Activated CD8-positive, alpha-beta memory T cell treated with anti-CD3 and anti-CD28 coated beads for 36 hours (primary cell): ENCODE measurements around the gene CERKL. TPM values are rescaled to one million over a fixed set of nuclear protein-coding genes. Genes with fewer than 3 reads are reported as not detected.

ENCODE experiments used
- CTCF ChIA-PET: fragments of 350-600 bp; sonication (Branson Sonifier 250); formaldehyde crosslinking; loops from one replicate; lab custom pipeline; 2021; ENCODE audit warnings: antibody characterized with exemption; lab: Charles Lee
- POLR2A ChIA-PET: fragments of 350-600 bp; sonication (Branson Sonifier 250); formaldehyde crosslinking; loops from one replicate; lab custom pipeline; 2021; ENCODE audit warnings: antibody characterized with exemption; lab: Charles Lee
- total RNA-seq, 2 experiments: library from RNA; stranded (reverse); gene quantifications; one replicate each; pipeline ENCODE4 v1.2.3, GENCODE V29; 2021

Gene CERKL
- total RNA-seq, 2 experiments from 2014 or later = not detected

DNA sequence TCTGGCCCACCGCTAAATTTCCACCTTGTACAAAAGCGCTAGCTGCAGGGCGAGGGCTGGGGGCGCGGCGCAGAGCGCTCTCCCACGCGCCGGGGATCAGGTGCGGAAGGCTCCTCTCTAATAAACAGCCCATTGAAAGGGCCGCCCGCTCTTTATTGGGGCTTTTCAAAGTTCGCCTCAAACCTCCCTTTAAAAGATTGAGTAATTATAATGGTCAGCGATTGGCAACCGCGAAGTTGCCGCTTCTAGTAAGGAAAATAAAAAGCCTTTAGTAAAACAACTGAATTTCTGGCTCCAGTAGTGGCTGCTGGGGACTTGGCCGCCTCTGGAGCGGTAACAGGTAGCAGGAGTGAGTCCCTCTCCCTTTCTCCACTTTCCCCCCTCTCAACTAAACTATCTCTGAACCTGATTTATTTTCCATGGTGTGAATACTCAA lies 22.7 kb upstream of the CERKL start:
- CTCF ChIA-PET = no interaction called here
- POLR2A ChIA-PET = no interaction called here

DNA sequence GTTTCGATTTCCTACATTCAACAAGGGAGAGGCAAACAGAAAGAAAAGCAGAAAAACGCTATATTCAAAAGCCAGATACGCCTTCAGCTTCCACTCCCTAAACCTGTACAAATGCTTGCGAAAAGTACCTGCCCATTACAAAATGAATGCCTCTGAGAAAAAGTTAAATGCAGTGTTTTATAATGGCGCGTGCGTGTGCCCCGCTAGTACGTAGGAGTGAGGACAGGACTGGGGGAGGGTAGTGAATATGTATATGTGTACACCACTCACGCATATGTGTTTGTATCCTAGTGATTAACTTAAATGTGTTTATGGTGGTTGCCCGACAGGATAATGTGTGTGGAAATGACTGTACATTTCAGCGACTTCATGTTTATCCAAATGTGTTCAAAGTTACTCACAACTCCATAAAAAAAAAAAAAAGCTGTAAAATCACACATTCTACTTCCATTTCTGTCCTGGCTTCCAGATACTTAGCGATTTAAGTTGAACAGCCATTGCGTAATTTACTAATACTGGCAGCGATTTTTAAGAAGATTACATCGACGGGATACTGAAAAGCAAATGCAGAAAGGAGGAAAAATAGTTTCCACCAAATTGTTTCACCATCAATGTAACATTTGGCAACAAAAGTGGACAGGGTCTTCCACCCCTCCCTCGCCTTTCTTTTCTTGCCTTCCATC lies 22.1 kb upstream of the CERKL start:
- ChIA-PET CTCF (interaction anchor here (1.0 kb wide), 1 partner anchor 14 kb away, joined by 3 read pairs; no protein-coding TSS in a partner anchor), POLR2A (no interaction called here)

DNA sequence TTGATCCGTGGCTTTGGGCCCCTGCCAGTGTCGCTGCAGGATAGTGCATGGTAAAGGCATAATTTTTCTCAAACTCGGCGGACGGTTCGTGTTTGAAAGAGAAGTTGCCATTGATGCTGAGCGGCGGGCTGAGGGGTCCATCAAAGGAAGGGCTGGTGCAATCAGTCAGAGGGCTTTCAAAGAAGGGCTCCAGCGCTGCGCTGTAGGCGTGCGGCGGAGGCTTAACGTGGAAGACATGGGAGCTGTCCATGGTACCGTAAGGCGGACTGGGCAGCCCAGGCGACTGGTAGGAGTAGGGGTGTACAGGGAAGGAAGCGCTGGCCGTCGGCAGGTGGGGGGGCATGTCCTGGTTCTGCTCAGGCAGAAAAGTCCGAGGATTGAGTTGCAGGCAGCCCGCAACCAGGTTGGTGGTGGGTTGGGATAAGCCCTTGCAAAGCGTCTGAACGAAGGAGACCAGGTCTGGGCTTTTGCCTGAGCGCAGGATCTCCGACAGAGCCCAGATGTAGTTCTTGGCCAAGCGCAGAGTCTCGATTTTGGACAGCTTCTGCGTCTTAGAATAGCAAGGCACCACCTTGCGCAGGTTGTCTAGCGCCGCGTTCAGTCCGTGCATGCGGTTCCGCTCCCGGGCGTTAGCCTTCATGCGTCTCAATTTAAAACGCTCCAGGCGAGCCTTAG lies 21.1 kb upstream of the CERKL start:
- CTCF ChIA-PET = interaction anchor here (1.0 to 1.4 kb wide), 2 partner anchors 15 to 21 kb away, joined by 3 to 4 read pairs; partner anchors contain the start of gene CERKL
- POLR2A ChIA-PET = no interaction called here

DNA sequence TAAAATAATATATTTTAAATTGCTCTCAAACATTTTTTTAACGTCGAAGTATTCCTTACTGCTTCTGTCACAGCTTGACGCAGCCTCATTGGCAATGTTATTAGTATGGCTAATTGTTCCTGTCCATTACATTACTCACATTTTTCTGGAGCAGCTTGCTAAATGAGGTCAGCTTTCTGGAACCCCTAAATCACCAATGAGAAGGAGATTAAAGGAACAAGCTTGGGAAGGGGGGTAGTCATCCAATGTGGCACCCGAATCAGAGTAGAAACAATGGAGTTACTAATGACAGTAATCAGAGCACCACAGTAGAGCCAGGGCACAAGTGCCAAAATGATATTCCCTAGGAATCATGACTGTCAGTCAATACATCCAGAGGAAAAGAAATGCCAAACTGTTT lies 18.3 kb upstream of the CERKL start:
- ChIA-PET POLR2A (no interaction called here), CTCF (no interaction called here)

DNA sequence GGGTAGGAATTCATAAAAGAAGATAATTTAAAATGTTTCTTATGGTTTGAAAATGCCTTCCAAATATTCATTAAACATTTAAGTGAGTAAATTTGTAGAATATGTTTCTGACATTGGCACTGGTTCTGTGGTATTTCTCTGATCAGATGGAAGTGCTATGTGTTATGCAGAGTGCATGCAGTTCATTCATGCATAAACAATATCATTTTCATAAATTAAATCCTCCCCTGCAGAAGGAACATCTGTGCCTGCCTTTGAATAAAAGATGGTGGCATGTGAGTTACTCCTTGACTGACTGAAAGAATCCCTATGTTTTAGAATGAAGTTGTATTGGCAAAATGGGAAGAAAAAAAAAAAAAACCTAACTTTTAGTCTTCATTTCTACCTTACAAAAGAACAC lies 17.6 kb upstream of the CERKL start:
- CTCF ChIA-PET = no interaction called here
- POLR2A ChIA-PET = no interaction called here

DNA sequence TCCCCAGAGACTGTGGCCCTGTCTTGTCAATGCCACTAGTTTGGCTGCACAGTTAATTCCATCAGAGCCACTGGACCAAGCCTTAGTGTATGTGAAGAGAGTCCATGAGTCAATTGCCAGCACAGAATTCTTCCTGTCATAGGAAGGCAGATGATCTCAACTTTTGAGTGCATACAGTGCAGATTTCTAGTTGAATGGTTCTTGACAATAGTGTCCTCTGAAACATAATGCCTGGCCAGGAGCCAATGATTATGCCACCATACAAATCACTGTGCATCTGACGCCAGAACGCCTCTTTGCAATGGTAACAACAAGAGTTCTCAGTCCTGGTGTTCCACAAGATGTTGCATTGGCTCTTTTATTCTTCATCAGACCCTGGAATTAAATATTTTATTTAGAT lies 16.3 kb upstream of the CERKL start:
- ChIA-PET POLR2A (no interaction called here), CTCF (no interaction called here)

DNA sequence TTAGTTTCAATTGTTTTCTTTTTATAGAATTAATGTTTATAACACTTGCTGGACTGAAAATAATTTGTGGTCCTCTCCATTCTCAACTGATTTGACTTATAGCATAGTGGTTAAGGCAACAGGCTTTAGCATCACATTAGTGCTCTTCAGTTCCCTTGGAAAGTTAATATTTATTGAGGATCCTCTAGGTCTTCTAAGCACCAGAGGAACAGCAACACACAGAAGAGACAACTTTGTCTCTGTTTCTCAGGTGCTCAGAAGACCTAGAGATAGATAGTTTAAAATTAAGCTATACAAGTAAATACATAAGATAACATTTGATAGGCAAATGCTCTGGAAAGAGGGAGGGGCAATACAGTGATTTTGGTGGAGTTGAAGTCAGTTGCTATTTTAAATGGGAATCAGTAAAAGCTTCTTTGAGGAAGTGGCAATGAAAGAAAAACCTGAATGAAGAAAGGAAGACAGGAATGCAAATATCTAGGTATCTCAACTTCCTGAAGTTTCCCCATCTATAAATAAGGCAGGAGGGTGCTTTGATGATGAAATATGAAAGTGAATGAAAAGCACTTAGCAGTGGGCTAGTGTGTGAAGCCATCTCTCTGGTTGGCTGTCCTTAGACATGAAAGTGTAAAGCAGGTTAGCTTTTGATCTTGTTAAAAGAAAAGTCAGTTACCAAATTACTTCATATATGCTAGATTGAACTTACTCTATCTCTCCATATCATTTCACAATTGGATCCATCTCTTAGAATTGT lies 15.5 kb upstream of the CERKL start:
- CTCF ChIA-PET = no interaction called here
- POLR2A ChIA-PET = no interaction called here

DNA sequence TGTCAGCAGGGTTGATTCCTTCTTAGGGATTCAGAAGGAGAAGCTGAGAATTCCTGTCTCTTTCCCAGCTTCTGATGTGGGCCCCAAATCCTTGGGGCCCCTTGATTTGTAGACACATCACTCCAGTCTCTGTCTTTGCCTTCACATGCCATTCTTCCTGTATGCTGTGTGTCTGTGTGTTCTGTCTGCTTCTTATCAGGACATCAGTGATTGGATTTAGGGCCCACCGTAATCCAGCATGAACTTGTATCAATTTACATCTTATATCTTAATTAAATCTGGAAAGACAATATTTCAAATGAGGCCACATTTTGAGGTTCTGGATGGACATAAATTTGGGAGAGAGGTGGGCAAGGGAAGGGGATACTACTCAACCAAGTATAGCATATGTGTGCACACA lies 13.7 kb upstream of the CERKL start:
- POLR2A ChIA-PET = no interaction called here
- CTCF ChIA-PET = interaction anchor here (1.0 kb wide), 1 partner anchor 13 kb away, joined by 3 read pairs; no protein-coding TSS in a partner anchor

DNA sequence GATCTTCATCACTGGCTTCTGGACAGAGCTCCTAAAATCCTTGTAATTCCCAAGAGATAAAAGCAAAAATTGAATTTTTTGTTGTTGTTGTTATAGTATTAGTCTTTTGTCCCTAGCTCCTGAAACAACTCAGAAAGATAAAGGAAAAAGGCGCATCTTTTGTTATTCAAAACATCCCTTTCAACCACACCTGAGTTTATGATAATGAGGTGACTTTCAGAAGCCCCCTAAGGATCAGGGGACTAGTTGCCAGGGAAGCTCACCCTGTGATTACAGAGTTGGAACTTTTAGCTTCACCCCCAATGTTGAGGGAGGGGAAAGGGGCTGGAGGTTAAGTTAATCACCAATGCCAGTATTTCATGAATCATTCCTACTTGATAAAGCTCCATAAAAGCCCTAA lies 10.3 kb upstream of the CERKL start:
- CTCF ChIA-PET = no interaction called here
- POLR2A ChIA-PET = no interaction called here

DNA sequence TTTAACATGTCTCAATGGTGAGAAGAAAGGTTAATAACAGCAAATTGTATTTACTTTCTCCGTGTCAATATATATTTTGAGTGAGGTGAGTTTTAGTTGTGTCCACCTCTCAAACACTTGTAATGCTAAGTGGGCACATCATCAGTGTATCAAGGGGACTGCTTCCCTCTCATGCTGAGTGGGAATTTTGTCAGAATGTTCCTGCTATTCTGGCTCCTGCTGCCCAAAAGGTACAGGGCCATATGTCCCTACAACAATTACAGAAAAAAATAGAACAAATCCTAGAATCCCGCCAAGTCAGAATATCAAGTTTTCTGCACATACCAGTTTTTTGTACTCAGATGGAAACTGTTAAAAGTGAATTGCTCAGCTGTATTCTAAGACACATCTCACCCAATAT lies 5.4 kb upstream of the CERKL start:
- CTCF ChIA-PET = no interaction called here
- POLR2A ChIA-PET = no interaction called here

DNA sequence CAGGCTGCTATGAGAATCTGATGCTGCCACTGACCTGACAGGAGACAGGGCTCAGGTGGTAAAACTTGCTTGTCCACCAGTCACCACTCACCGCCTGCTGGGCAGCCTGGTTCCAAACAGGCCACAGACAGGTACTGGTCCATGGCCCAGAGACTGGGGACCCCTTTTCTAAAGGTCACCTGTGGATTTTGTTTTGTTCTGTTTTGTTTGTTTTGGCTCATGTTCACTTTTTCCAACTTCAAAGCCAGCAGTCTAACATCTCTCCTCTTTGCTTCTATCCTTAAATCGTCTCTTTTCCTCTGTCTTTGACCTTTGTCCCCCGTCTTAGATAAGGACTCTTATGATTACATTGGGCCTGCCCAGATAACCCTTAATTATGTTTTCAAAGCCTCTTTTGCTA lies 3.3 kb upstream of the CERKL start:
- ChIA-PET POLR2A (no interaction called here), CTCF (no interaction called here)

DNA sequence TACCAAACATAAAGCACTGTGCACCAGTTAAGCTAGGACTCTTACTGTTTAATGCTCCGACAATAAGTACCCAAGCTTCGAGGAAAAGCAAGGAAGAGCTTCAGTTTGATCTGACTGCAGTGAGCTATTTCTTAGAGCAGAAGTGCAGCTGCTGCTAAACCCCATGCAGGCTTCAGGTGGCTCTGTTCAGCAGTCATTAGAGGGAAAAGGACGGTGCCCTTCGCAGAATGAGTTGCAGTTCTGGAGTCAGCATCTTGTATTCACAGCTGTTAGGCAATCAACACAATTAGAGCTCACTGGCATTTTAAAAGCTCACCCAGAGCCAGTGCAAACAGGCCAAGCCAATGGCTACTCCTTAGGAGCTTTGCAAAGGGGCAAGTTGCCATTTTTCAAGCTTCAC lies 1.5 kb upstream of the CERKL start:
- CTCF ChIA-PET = no interaction called here
- POLR2A ChIA-PET = no interaction called here

DNA sequence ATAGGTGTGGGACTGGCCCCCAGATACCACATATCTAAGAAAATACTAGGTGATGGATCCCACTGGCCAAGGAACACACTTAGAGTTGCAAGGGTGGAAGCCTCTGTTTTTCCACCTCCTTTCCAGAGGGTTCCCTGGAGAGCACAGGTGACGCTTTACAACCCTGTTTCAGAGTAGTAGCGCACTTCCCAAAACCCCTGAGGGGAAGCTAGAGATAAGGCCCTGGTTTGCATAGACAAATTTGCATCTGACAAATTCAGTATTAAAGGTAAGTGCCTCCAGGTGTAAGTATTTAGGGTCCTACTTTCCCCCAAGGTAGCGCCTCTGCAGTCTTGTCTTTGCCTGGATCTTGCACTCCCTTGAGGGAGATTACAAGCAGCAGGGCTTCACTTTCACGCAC lies 474 bp upstream of the CERKL start:
- ChIA-PET POLR2A (no interaction called here), CTCF (interaction anchor here (1.5 kb wide), 1 partner anchor 20 kb away, joined by 4 read pairs; no protein-coding TSS in a partner anchor)

DNA sequence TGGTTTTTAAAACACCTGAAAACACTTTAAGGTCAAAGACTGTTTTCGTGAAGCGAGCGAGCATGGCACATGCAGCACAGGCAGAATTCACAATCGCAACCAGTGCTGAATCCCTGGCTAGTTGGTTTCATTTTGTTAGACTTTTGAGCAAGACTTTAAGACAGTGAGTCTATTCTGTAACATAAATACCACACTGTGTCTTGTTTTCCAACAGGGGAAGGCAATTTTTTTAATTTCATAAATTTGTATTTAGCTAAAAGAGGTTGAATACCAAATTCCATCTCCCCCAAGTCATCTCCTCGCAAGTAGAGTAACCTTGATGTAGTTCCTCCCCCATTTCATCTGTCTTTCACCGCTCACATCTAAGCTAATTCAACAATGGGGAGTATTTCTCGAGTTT lies 1.4 kb downstream of the CERKL start:
- CTCF ChIA-PET = no interaction called here

DNA sequence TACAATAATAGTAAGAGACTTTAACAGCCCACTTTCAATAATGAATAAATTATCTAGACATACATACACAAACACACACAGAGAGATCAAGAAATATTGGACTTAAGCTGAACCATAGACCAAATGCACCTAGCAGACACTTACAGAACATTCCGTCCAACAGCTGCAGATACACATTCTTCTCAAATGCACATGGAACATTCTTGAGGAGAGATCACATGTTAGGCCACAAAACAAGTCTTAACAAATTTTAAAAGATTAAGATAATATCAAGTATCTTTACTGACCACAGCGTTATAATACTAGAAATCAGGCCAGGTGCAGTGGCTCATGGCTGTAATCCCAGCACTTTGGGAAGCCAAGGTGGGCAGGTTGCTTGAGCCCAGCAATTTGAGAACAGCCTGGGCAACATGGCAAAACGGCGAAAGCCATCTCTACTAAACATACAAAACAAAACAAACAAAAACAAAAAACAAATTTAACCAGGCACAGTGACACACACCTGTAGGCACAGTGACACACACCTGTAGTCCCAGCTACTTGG lies 7.4 kb downstream of the CERKL start:
- CTCF ChIA-PET = no interaction called here
- POLR2A ChIA-PET = no interaction called here

More for the DNA sequence above, 1.4 kb downstream of the CERKL start:
- POLR2A ChIA-PET = no interaction called here

DNA sequence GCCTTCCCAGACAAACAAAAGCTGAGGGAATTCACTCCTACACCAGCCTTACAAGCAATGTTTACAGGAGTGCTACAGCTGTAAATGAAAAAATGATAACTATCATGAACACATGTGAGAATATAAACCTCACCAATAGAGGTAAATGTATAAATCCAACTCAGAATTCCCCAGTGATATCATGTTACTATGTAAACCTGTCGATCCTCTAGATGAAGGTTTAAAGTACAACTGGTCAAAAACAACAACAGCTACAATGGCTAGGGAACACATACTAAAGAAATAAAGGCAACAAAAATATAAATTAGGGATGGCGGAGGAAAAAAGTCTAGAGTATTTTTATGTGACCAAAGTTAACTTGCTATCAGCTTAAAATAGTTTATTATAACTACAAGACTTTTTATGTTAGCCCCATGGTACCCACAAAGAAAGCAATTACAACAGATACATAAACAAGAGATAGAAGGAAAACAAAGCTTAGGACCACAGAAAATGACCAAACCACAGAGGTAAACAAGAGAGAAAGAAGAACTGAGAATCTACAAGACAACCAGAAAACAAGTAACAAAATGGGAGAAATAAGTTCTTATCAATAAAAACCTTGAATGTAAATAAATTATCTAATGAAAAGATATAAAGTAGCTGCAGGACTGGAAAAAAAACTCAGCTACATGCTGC lies 8.3 kb downstream of the CERKL start:
- POLR2A ChIA-PET = no interaction called here
- CTCF ChIA-PET = no interaction called here

DNA sequence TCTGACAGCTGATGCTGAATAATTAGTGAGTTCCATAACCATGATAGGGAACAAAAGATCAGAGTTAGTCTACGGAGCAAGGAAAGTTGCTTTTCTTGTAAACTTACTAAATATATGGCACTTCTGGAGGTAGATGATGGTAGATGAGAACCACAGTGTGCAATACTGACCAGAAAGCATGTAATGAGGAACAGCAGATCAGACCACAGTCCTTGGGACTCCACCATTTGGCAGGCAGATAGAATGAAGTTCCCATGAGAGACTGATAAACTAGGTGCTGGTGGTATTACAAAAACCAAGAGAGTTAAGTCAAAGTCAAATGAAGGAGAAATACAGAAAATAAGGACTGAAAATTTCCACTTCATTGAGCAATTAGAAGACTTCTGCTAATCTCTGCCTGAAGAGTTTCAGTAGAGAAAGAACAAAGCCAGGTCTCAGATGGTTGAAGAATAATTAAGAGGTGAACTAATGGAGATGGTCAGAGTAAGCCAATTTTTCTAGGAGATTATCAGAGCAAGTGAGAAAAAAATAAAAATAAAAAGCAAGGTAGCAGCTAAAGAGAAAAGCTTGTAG lies 10.4 kb downstream of the CERKL start:
- CTCF ChIA-PET = interaction anchor here (0.6 kb wide), 1 partner anchor 302 kb away, joined by 3 read pairs; no protein-coding TSS in a partner anchor
- POLR2A ChIA-PET = no interaction called here

DNA sequence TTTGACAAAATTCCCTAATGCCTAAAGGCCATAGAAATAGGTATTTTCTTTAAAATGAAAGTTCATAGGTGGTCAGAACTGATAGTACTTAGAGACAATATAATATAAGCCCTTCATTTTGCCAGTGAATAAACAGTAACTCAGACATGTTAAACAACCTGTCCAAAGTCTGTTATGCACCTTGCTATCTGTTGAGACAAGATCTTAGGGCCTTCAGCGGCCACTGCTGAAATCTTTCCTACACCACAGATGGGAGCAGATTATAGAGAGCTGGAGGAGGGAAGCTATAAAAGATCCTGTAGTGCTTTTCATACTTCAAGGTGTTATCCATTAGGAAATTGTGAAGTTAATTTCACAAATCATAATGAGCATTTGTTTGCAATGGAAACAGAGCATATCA lies 13.8 kb downstream of the CERKL start:
- ChIA-PET CTCF (no interaction called here), POLR2A (no interaction called here)

DNA sequence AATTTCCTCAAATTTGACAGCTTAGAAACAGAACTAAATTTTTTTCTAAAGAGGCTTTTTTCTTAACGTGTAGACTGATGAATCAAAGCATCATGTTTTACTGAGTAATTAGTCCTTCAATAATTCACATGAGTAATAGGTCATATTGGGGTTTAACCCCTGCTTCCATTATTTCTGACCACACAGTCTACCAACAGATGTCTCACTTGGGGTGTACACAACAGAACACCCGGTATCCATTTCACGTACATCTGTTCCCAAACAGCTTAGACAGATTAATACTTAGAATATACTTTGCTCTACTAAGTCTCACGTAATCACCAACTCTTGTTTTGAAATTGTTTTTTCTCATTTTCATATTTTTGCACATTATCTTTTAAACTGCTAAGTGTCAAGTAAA lies 14.8 kb downstream of the CERKL start:
- POLR2A ChIA-PET = no interaction called here
- CTCF ChIA-PET = no interaction called here
